Measurements from ENCODE around the gene ADGRD2. TPM values are rescaled to one million over a fixed set of nuclear protein-coding genes. Genes with fewer than 3 reads are reported as not detected.
A peak's percentile ranks its signal among the peaks of the same experiment; 100 is the strongest.
"Not testable (repeated sequence)": the region's sequence is repeated elsewhere in the genome, so short reads cannot be mapped to it uniquely, and the experiment has no call there.

ADGRD2 gene
- total RNA-seq = not detected
- long read RNA-seq = 0 reads

GRCh38 chr9:124450241-124450924, at the start of gene ADGRD2:
ADGRD2 (plus strand) TSS chr9:124450451; CDS start chr9:124451667, 1,216 bp downstream.
- intact Hi-C loops (cut with DNase I) = no loop called here
- DNase-seq (ENCODE audit: low spot score) = peak; percentile 64

GRCh38 chr9:124403246-124403645, 47.0 kb upstream of the ADGRD2 start:
- intact Hi-C loops (cut with DNase I) = no loop called here
- no peak for DNase-seq (ENCODE audit: low spot score)

GRCh38 chr9:124409410-124409809, 40.8 kb upstream of the ADGRD2 start:
- no peak for DNase-seq (ENCODE audit: low spot score)
- intact Hi-C loops (cut with DNase I) = no loop called here

- intact Hi-C loops (cut with DNase I) = no loop called here
- no peak for DNase-seq (ENCODE audit: low spot score)
Measured at GRCh38 chr9:124410321-124410913, 39.8 kb upstream of the ADGRD2 start.

GRCh38 chr9:124411514-124412227, 38.6 kb upstream of the ADGRD2 start:
- intact Hi-C loops (cut with DNase I) = no loop called here
- DNase-seq (ENCODE audit: low spot score) = no peak

- no peak for DNase-seq (ENCODE audit: low spot score)
- intact Hi-C loops (cut with DNase I) = no loop called here
Measured at GRCh38 chr9:124412228-124412575, 38.0 kb upstream of the ADGRD2 start.

- no peak for DNase-seq (ENCODE audit: low spot score)
- intact Hi-C loops (cut with DNase I) = loop anchor here (5.0 kb wide), 1 partner anchor 123 kb away; no protein-coding TSS in a partner anchor
Measured at GRCh38 chr9:124414612-124415011, 35.6 kb upstream of the ADGRD2 start.

GRCh38 chr9:124415102-124415851, 35.0 kb upstream of the ADGRD2 start, which contains the start of gene PSMB7:
PSMB7 (minus strand) TSS chr9:124415442; CDS start chr9:124415425, 17 bp downstream.
- intact Hi-C loops (cut with DNase I) = loop anchor here (5.0 kb wide), 1 partner anchor 122 kb away; no protein-coding TSS in a partner anchor
- DNase-seq (ENCODE audit: low spot score) = peak; percentile 97

GRCh38 chr9:124415852-124416484, 34.3 kb upstream of the ADGRD2 start:
- no peak for DNase-seq (ENCODE audit: low spot score)
- intact Hi-C loops (cut with DNase I) = loop anchor here (5.0 kb wide), 1 partner anchor 121 kb away; no protein-coding TSS in a partner anchor

GRCh38 chr9:124419832-124420489, 30.3 kb upstream of the ADGRD2 start:
- no peak for DNase-seq (ENCODE audit: low spot score)
- intact Hi-C loops (cut with DNase I) = loop anchor here (5.0 kb wide), 1 partner anchor 117 kb away; no protein-coding TSS in a partner anchor

GRCh38 chr9:124420991-124421543, 29.2 kb upstream of the ADGRD2 start:
- intact Hi-C loops (cut with DNase I) = no loop called here
- DNase-seq (ENCODE audit: low spot score) = no peak

GRCh38 chr9:124423155-124423554, 27.1 kb upstream of the ADGRD2 start:
- intact Hi-C loops (cut with DNase I) = no loop called here
- DNase-seq (ENCODE audit: low spot score) = no peak

GRCh38 chr9:124423591-124423990, 26.7 kb upstream of the ADGRD2 start:
- intact Hi-C loops (cut with DNase I) = no loop called here

GRCh38 chr9:124425733-124426132, 24.5 kb upstream of the ADGRD2 start:
- DNase-seq (ENCODE audit: low spot score); intact Hi-C loops (cut with DNase I): not testable (repeated sequence)

More at GRCh38 chr9:124423591-124423990, 26.7 kb upstream of the ADGRD2 start:
- DNase-seq (ENCODE audit: low spot score) = no peak

- DNase-seq (ENCODE audit: low spot score) = no peak
- intact Hi-C loops (cut with DNase I) = no loop called here
Measured at GRCh38 chr9:124426361-124426760, 23.9 kb upstream of the ADGRD2 start.

- intact Hi-C loops (cut with DNase I) = no loop called here
- DNase-seq (ENCODE audit: low spot score) = no peak
Measured at GRCh38 chr9:124427281-124427680, 23.0 kb upstream of the ADGRD2 start.

GRCh38 chr9:124428751-124429529, 21.3 kb upstream of the ADGRD2 start:
- intact Hi-C loops (cut with DNase I) = no loop called here
- no peak for DNase-seq (ENCODE audit: low spot score)

- intact Hi-C loops (cut with DNase I) = no loop called here
- DNase-seq (ENCODE audit: low spot score) = no peak
Measured at GRCh38 chr9:124429530-124429867, 20.8 kb upstream of the ADGRD2 start.

Data from cardiac septum (tissue), 1 donor.